ENCODE data around the gene INTS1. TPM values are rescaled to one million over a fixed set of nuclear protein-coding genes. Genes with fewer than 3 reads are reported as not detected.

Gene INTS1
- total RNA-seq, 4 donors from 2014 or later, result 33.1 to 80.3 (median 48.0) TPM

DNA sequence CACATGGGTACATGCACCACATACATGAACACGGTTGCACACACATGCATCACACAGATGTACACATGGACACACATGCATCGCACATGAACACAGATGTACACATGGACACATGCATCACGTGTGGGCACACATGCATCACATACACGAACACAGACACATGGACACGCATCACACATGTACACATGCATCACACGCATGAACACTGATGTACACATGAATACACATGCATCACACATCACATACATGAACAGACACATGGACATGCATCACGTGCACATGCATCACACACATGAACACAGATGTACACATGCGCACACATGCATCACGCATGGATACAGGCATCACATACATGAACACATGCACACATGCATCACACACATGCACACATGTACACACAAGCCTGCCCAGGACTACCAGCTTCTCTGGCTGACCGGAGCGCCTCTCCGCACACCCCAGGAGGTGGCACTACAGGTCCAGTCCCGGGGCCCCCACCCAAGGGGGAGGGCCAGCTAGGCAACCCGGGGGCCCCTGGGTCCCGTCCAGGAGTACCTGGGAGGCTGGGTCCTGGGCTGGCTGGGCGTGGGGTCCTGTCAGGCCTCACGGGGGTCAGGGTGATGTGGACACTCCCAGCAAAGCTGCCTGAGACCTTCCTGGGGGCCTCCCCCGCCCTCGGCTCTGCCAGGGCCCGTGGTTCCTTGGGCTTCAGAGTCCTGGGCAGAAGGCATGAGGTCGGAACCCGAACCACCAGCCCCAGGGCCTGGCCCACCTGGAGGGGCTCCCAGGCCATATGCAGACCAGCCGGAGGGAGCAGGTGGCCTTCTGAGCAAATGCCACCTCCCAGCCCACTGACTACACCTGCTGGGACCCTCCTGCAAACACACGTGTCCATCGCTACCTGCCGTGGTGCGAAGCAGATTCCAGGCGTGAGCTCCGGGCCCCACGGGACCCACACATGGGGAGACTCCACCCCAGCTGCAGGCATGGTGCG, 64.5 kb downstream of the INTS1 start:
- Histone ChIP-seq H3K4me3 (no peak overlapping the region), H3K27ac (replicated peaks in 1 of 4) (no peak overlapping the region), H3K9me3 (no peaks in the 10 kb centered on the region), H3K4me1 (peaks cover 0 to 4% (median 0%) of the 10 kb centered on the region in 4 donors), H3K36me3 (peaks cover 8 to 65% (median 52%) of the 10 kb centered on the region in 4 donors), H3K27me3 (no peaks in the 10 kb centered on the region)
- intact Hi-C loops (cut with DNase I), result loop anchor here (10.0 kb wide), 1 partner anchor 245 kb away; no protein-coding TSS in a partner anchor
- TF ChIP-seq, protein P1, sequence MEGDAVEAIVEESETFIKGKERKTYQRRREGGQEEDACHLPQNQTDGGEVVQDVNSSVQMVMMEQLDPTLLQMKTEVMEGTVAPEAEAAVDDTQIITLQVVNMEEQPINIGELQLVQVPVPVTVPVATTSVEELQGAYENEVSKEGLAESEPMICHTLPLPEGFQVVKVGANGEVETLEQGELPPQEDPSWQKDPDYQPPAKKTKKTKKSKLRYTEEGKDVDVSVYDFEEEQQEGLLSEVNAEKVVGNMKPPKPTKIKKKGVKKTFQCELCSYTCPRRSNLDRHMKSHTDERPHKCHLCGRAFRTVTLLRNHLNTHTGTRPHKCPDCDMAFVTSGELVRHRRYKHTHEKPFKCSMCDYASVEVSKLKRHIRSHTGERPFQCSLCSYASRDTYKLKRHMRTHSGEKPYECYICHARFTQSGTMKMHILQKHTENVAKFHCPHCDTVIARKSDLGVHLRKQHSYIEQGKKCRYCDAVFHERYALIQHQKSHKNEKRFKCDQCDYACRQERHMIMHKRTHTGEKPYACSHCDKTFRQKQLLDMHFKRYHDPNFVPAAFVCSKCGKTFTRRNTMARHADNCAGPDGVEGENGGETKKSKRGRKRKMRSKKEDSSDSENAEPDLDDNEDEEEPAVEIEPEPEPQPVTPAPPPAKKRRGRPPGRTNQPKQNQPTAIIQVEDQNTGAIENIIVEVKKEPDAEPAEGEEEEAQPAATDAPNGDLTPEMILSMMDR (IDR thresholded peaks at IDR 0.05), result peak in 1 of 3 experiments; percentile 31
- TF ChIP-seq EP300 (IDR thresholded peaks at IDR 0.05) (no peak), POLR2A (IDR thresholded peaks at IDR 0.05; ENCODE audit: low read depth) (no peak), POLR2AphosphoS5 (IDR thresholded peaks at IDR 0.05) (peak in 1 of 2 donors; percentile 29)
- WGBS, result 93% methylated on average over 12 of the region's 31 CpGs
- DNase-seq (ENCODE audit: extremely low spot score), result no peak

DNA sequence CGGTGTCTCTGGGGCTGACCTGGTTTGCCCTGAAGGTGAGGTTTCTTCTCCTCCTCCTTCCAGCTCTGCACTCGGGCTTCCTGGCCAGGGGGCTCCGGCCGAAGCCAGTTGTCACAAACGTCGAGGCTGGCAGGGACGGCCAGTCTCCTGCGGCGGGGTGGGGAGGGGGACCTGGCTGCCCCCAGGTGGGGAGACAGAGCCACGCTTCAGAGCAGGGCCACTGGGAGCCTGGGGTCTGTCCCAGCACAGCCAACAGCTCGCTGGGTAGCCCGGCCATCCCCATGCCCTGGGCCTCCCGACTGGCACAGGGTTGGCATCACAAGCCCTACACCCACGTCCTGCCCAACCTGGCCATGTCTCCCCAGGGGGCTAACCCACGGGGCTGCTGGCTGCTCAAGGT, 65.4 kb downstream of the INTS1 start:
- H3K4me1 ChIP-seq, result peaks cover 0 to 4% (median 0%) of the 10 kb centered on the region in 4 donors
- 97% methylated on average over 5 of the region's 15 CpGs for WGBS
- TF ChIP-seq, protein P1 (IDR thresholded peaks at IDR 0.05), result no peak
- no peak for TF ChIP-seq POLR2AphosphoS5 (IDR thresholded peaks at IDR 0.05)
- no peak overlapping the region for H3K27ac ChIP-seq (replicated peaks in 1 of 4)
- no peak for DNase-seq (ENCODE audit: extremely low spot score)
- intact Hi-C loops (cut with DNase I), result loop anchor here (10.0 kb wide), 1 partner anchor 244 kb away; no protein-coding TSS in a partner anchor
- no peaks in the 10 kb centered on the region for H3K27me3 ChIP-seq
- peaks cover 8 to 61% (median 53%) of the 10 kb centered on the region in 4 donors for H3K36me3 ChIP-seq
- no peak overlapping the region for H3K4me3 ChIP-seq
- H3K9me3 ChIP-seq, result no peaks in the 10 kb centered on the region

DNA sequence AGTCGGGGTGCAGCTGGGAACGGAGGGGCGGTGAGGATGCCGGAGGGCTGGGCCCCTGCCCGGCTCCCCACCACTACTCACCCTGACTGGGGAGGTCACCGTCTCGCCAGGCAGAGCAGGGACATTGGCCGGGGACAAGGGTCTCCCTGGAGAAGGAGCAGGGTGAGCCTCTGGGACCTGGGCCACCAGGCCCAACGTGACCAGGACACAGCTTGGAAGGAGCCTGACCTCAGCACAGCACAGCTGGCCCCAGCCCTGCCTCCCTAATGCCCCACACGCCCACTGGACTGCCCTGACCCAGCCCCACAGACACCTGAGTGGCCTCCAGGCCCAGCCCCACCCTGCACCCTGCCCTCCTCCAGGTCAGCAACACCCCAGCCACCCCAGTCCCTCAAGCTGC, 66.0 kb downstream of the INTS1 start:
- WGBS, result 97% methylated on average over 6 of the region's 10 CpGs
- peaks cover 0 to 4% (median 0%) of the 10 kb centered on the region in 4 donors for H3K4me1 ChIP-seq
- intact Hi-C loops (cut with DNase I), result loop anchor here (10.0 kb wide), 1 partner anchor 243 kb away; no protein-coding TSS in a partner anchor
- no peak overlapping the region for H3K27ac ChIP-seq (replicated peaks in 1 of 4)
- H3K4me3 ChIP-seq, result no peak overlapping the region
- peaks cover 8 to 61% (median 50%) of the 10 kb centered on the region in 4 donors for H3K36me3 ChIP-seq
- H3K9me3 ChIP-seq, result no peaks in the 10 kb centered on the region
- no peak for DNase-seq (ENCODE audit: extremely low spot score)
- TF ChIP-seq, protein P1 (IDR thresholded peaks at IDR 0.05), result no peak
- TF ChIP-seq POLR2A (IDR thresholded peaks at IDR 0.05; ENCODE audit: low read depth) (no peak), POLR2AphosphoS5 (IDR thresholded peaks at IDR 0.05) (no peak), EP300 (IDR thresholded peaks at IDR 0.05) (no peak)
- H3K27me3 ChIP-seq, result peaks cover 0 to 5% (median 0%) of the 10 kb centered on the region in 4 donors

DNA sequence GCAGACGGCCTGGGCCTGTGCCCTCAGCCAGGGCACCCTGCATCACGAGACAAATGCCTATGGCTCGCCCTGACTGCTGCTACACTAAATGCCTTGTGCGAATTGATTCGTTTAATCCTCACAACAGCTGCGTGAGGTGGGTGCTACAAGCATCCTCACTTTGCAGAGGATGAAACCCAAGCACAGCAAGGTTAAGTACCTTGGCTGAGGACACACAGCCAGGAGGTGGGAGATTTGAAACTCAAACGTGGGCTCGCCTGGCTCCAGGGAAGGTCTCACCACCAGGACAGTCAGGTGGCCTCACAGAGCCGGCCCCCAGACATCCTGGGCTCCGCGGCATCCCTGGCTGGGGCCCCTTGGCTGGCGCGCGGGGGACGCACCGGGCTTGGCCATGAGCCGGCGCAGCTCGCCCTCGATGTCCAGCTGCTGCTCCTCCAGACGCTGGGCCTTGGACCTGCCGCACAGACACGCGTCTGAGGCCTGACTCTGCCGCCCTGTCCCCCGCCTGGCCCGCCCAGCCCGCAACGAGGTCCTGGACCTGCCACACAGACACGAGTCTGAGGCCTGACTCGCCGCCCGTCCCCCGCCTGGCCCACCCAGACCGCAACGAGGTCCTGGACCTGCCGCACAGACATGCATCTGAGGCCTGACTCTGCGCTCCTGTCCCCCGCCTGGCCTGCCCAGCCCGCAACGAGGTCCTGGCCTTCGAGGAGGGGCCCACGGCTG, 66.9 kb downstream of the INTS1 start:
- Histone ChIP-seq H3K4me1 (peaks cover 0 to 10% (median 3%) of the 10 kb centered on the region in 4 donors), H3K4me3 (no peak overlapping the region), H3K27me3 (peaks cover 0 to 14% (median 0%) of the 10 kb centered on the region in 4 donors), H3K9me3 (no peaks in the 10 kb centered on the region), H3K36me3 (peaks cover 8 to 58% (median 48%) of the 10 kb centered on the region in 4 donors), H3K27ac (replicated peaks in 1 of 4) (no peak overlapping the region)
- intact Hi-C loops (cut with DNase I), result loop anchor here (10.0 kb wide), 1 partner anchor 243 kb away; no protein-coding TSS in a partner anchor
- 88% methylated on average over 12 of the region's 43 CpGs for WGBS
- DNase-seq (ENCODE audit: extremely low spot score), result no peak
- TF ChIP-seq POLR2AphosphoS5 (IDR thresholded peaks at IDR 0.05) (no peak), EP300 (IDR thresholded peaks at IDR 0.05) (no peak), POLR2A (IDR thresholded peaks at IDR 0.05; ENCODE audit: low read depth) (no peak)
- TF ChIP-seq, protein P1 (IDR thresholded peaks at IDR 0.05), result no peak
